HepG2 (cell line): ENCODE measurements around the gene BLOC1S4. TPM values are rescaled to one million over a fixed set of nuclear protein-coding genes. Genes with fewer than 3 reads are reported as not detected.

Experiments used
- AKAP8 ChIP-seq: sonication (generic); formaldehyde crosslinking; IDR thresholded peaks from 2 replicates; pipeline ENCODE4 v1.5.1; 2020; ENCODE audit warnings: mild to moderate bottlenecking, missing genetic modification reagents
- CBX1 ChIP-seq: IDR thresholded peaks from one replicate; pipeline ENCODE4 v1.6.1; 2016; ENCODE audit warnings: antibody characterized with exemption, low read depth
- CENPT ChIP-seq: sonication (generic); formaldehyde crosslinking; IDR thresholded peaks from 2 replicates; pipeline ENCODE4 v1.8.0; 2022; ENCODE audit warnings: low read depth, mild to moderate bottlenecking, moderate library complexity, missing genetic modification reagents
- CHD4 ChIP-seq: fragments of 200-600 bp; sonication (generic); IDR thresholded peaks from 2 replicates; pipeline ENCODE4 v1.7.0; 2017; ENCODE audit warnings: mild to moderate bottlenecking, low read length, borderline replicate concordance
- ELF1 ChIP-seq: sonication (generic); formaldehyde crosslinking; IDR thresholded peaks from 2 replicates; pipeline ENCODE4 v1.4.0; 2020; ENCODE audit warnings: missing genetic modification reagents
- ERF ChIP-seq: IDR thresholded peaks from 2 replicates; pipeline ENCODE4 v1.6.1; 2018; ENCODE audit warnings: missing biosample characterization, missing genetic modification reagents
- FOSL2 ChIP-seq: sonication (generic); formaldehyde crosslinking; IDR thresholded peaks from 2 replicates; pipeline ENCODE4 v1.4.0; 2020; ENCODE audit warnings: missing genetic modification reagents
- FOXO4 ChIP-seq: sonication (generic); formaldehyde crosslinking; conservative IDR thresholded peaks from 2 replicates; pipeline ENCODE4 v1.8.1; 2023; ENCODE audit warnings: missing genetic modification reagents
- KDM6A ChIP-seq: IDR thresholded peaks from 2 replicates; pipeline ENCODE4 v1.6.1; 2016; ENCODE audit warnings: low read depth
- PHF8 ChIP-seq: sonication (generic); formaldehyde crosslinking; IDR thresholded peaks from 2 replicates; pipeline ENCODE4 v1.5.0; 2020; ENCODE audit warnings: missing genetic modification reagents
- POLR2AphosphoS5 ChIP-seq: IDR thresholded peaks from 2 replicates; pipeline ENCODE4 v1.6.1; 2012; ENCODE audit warnings: low read depth, low read length
- TIGD3 ChIP-seq: sonication (generic); formaldehyde crosslinking; IDR thresholded peaks from 2 replicates; pipeline ENCODE4 v1.5.1; 2020; ENCODE audit warnings: mild to moderate bottlenecking, missing genetic modification reagents, borderline replicate concordance
- XBP1 ChIP-seq: sonication (generic); formaldehyde crosslinking; IDR thresholded peaks from 2 replicates; pipeline ENCODE4 v1.5.0; 2020; ENCODE audit warnings: missing genetic modification reagents
- ZFP37 ChIP-seq: sonication (generic); formaldehyde crosslinking; IDR thresholded peaks from 2 replicates; pipeline ENCODE4 v1.4.0; 2020; ENCODE audit warnings: missing genetic modification reagents, borderline replicate concordance
- ZNF282 ChIP-seq: fragments of 450-650 bp; IDR thresholded peaks from 2 replicates; pipeline ENCODE4 v1.6.1; 2018; ENCODE audit not compliant: partially characterized antibody
- ZNF326 ChIP-seq: sonication (generic); formaldehyde crosslinking; IDR thresholded peaks from 2 replicates; pipeline ENCODE4 v1.4.0; 2020; ENCODE audit warnings: missing genetic modification reagents, borderline replicate concordance
- ZNF503 ChIP-seq: sonication (generic); formaldehyde crosslinking; IDR thresholded peaks from 2 replicates; pipeline ENCODE4 v1.4.0; 2020; ENCODE audit warnings: missing genetic modification reagents
- ZNF546 ChIP-seq: sonication (generic); formaldehyde crosslinking; conservative IDR thresholded peaks from 2 replicates; pipeline ENCODE4 v1.8.1; 2023; ENCODE audit warnings: mild to moderate bottlenecking, missing genetic modification reagents
- ZNF550 ChIP-seq: sonication (generic); formaldehyde crosslinking; IDR thresholded peaks from 2 replicates; pipeline ENCODE4 v1.4.0; 2020; ENCODE audit warnings: mild to moderate bottlenecking, missing genetic modification reagents, borderline replicate concordance
- ZNF552 ChIP-seq: sonication (generic); formaldehyde crosslinking; IDR thresholded peaks from 2 replicates; pipeline ENCODE4 v1.9.0; 2022; ENCODE audit warnings: missing genetic modification reagents, mild to moderate bottlenecking, borderline replicate concordance
- ZNF710 ChIP-seq: sonication (generic); formaldehyde crosslinking; IDR thresholded peaks from 2 replicates; pipeline ENCODE4 v1.5.0; 2020; ENCODE audit warnings: mild to moderate bottlenecking, missing genetic modification reagents, borderline replicate concordance
- ZNF761 ChIP-seq: sonication (generic); formaldehyde crosslinking; conservative IDR thresholded peaks from 2 replicates; pipeline ENCODE4 v1.4.0; 2020; ENCODE audit warnings: mild to moderate bottlenecking, missing genetic modification reagents
- polyA plus RNA-seq, 8 experiments: library from polyadenylated mRNA; depleted of rRNA in 3 of 8; stranded (reverse) in 7 of 8; unstranded in 1 of 8; fragments of >200 nt; fragmentation: Illumina TruSeq in 4 of 8; extraction: Trizol in 4 of 8; gene quantifications; 2 replicates each; pipeline versions ENCODE4 v1.2.1 to v1.2.3, GENCODE V29; 2011 to 2016; ENCODE audit warnings: low read depth in 4 of 8, missing spikeins in 1 of 8, mixed read lengths in 1 of 8; ENCODE audit not compliant: insufficient read depth in 1 of 8
- total RNA-seq, 5 experiments: library from RNA; depleted of rRNA; stranded (reverse); fragments of >200 nt; fragmentation: Illumina TruSeq; extraction: Trizol; gene quantifications; 2 replicates each; pipeline ENCODE4 v1.2.3, GENCODE V29; 2016; ENCODE audit warnings: low read depth in 1 of 5

BLOC1S4 gene
- total and polyA plus RNA-seq, 2 of the 13 experiments (the other 11 are each of a cell fraction or from before 2014, with no cell fraction given), result 15.5 to 20.9 TPM

GRCh38 chr4:6693231-6694176, 22.5 kb upstream of the BLOC1S4 start, which contains the start of gene S100P (continued):
- TF ChIP-seq CHD4 (no peak), CBX1 (no peak), POLR2AphosphoS5 (peak; percentile 97), ZNF552 (CRISPR knock-in tag) (no peak), KDM6A (CRISPR knock-in tag) (no peak), ZNF546 (CRISPR knock-in tag) (0 out of 2 replicates have a peak, but pooled peaks have one; percentile 61), FOXO4 (CRISPR knock-in tag) (no peak), ZNF282 (no peak), ERF (CRISPR knock-in tag) (peak; percentile 87), ZNF550 (no peak), FOSL2 (CRISPR knock-in tag) (peak; percentile 69), TIGD3 (CRISPR knock-in tag) (0 out of 2 replicates have a peak, but pooled peaks have one; percentile 72), ZNF710 (CRISPR knock-in tag) (peak; percentile 66; the same call in 1 of the 2 replicates), ZNF761 (no peak), ELF1 (peak; percentile 92), ZFP37 (CRISPR knock-in tag) (0 out of 2 replicates have a peak, but pooled peaks have one; percentile 51), XBP1 (CRISPR knock-in tag) (no peak; the same call in 1 of the 2 replicates), ZNF326 (CRISPR knock-in tag) (no peak), CENPT (CRISPR knock-in tag) (no peak), PHF8 (CRISPR knock-in tag) (peak; percentile 29), ZNF503 (no peak; the same call in 1 of the 2 replicates), AKAP8 (0 out of 2 replicates have a peak, but pooled peaks have one; percentile 16)
